GM12878 (cell line): ENCODE data around the gene CAMK2B. TPM values are rescaled to one million over a fixed set of nuclear protein-coding genes. Genes with fewer than 3 reads are reported as not detected.

Experiments
- ATAC-seq: fragments of 200-7000 bp; cut with Tn5 transposase; 3 replicates; pipeline ENCODE4 v1.9.1; 2020; ENCODE audit warnings: mild to moderate bottlenecking, moderate library complexity
- BruUV-seq: library from RNA; stranded (reverse); fragments of 400-500 nt; replicated peaks from 2 replicates; lab custom pipeline; 2021; lab: Mats Ljungman, UMichigan
- CTCF ChIA-PET: fragments of 300-600 bp; sonication (Branson Sonifier 250); formaldehyde crosslinking; extraction: SDS; loops from one replicate; lab custom pipeline; 2021; ENCODE audit warnings: inconsistent platforms; lab: Yijun Ruan, JAX
- POLR2A ChIA-PET: fragments of 350-600 bp; formaldehyde crosslinking; extraction: SDS; loops from one replicate; lab custom pipeline; 2021; ENCODE audit warnings: inconsistent platforms; lab: Charles Lee
- RAD21 ChIA-PET: fragments of 300-600 bp; sonication (Branson Sonifier 250); formaldehyde crosslinking; loops from one replicate; lab custom pipeline; 2023; ENCODE audit warnings: antibody characterized with exemption; ENCODE audit not compliant: unreplicated experiment; lab: Charles Lee
- SMC1A ChIA-PET: fragments of 300-600 bp; sonication (Branson Sonifier 250); formaldehyde crosslinking; loops from one replicate; lab custom pipeline; 2023; ENCODE audit not compliant: unreplicated experiment, uncharacterized antibody; lab: Charles Lee
- DNase-seq: peaks from one replicate; pipeline ENCODE4 v3.0.0-alpha.2; 2011; ENCODE audit warnings: low read depth, low spot score
- FAIRE-seq: peaks from 3 replicates; lab custom pipeline; 2011; peaks lifted over from hg19 to GRCh38; lab: Jason Lieb, UNC
- H2AFZ ChIP-seq: 2 replicates; pipeline ENCODE4 v1.6.0; 2011; ENCODE audit warnings: low read depth, low read length, control low read depth; ENCODE audit not compliant: control insufficient read depth
- H3K27ac ChIP-seq: 2 replicates; pipeline ENCODE4 v1.5.1; 2011; ENCODE audit warnings: control low read depth; ENCODE audit not compliant: control insufficient read depth, insufficient read depth
- H3K27me3 ChIP-seq, 2 experiments: replicated peaks in 1 of 2; 2 replicates each; pipeline versions ENCODE4 v1.6.0 to v1.6.1; 2011; ENCODE audit warnings: low read length in 1 of 2; ENCODE audit not compliant: control insufficient read depth in 2 of 2, insufficient read depth in 2 of 2
- H3K36me3 ChIP-seq, 2 experiments: 2 replicates each; pipeline ENCODE4 v1.5.1; 2011; ENCODE audit warnings: low read length in 1 of 2; ENCODE audit not compliant: control insufficient read depth in 2 of 2, insufficient read depth in 2 of 2
- H3K4me1 ChIP-seq: 2 replicates; pipeline ENCODE4 v1.6.1; 2011; ENCODE audit warnings: mild to moderate bottlenecking, low read length, moderate library complexity, mixed read lengths; ENCODE audit not compliant: control insufficient read depth, insufficient read depth
- H3K4me2 ChIP-seq: 2 replicates; pipeline ENCODE4 v1.6.0; 2011; ENCODE audit warnings: control low read depth; ENCODE audit not compliant: control insufficient read depth, insufficient read depth
- H3K4me3 ChIP-seq: fragments of 200-600 bp; sonication (generic); 2 replicates; pipeline ENCODE4 v1.5.1; 2016
- H3K79me2 ChIP-seq: 2 replicates; pipeline ENCODE4 v1.6.0; 2011; ENCODE audit warnings: low read length; ENCODE audit not compliant: control insufficient read depth, insufficient read depth
- H3K9ac ChIP-seq: 2 replicates; pipeline ENCODE4 v1.8.0; 2011; ENCODE audit warnings: low read length, control low read depth, mixed read lengths; ENCODE audit not compliant: control insufficient read depth, insufficient read depth
- H3K9me3 ChIP-seq: replicated peaks from 3 replicates; pipeline ENCODE4 v1.5.1; 2011; ENCODE audit warnings: mild to moderate bottlenecking, low read length; ENCODE audit not compliant: control insufficient read depth, insufficient read depth
- H4K20me1 ChIP-seq: 2 replicates; pipeline ENCODE4 v1.6.0; 2011; ENCODE audit not compliant: control insufficient read depth, insufficient read depth
- BCL11A ChIP-seq: IDR thresholded peaks from 2 replicates; pipeline ENCODE4 v1.6.1; 2011; ENCODE audit warnings: low read depth, low read length
- BHLHE40 ChIP-seq, 2 experiments: fragments of 450-650 bp in 1 of 2; IDR thresholded peaks; 2 replicates each; pipeline ENCODE4 v1.6.1; 2011 to 2017; ENCODE audit warnings: low read depth in 2 of 2, borderline replicate concordance in 1 of 2, improper control_type of control experiment in 1 of 2, low read length in 1 of 2, mild to moderate bottlenecking in 1 of 2
- IKZF2 ChIP-seq, 2 experiments: fragments of 450-650 bp; IDR thresholded peaks; 2 replicates each; pipeline ENCODE4 v1.6.1; 2017; ENCODE audit warnings: mild to moderate bottlenecking in 2 of 2, moderate library complexity in 2 of 2
- JUNB ChIP-seq: IDR thresholded peaks from 2 replicates; pipeline ENCODE4 v1.6.1; 2016; ENCODE audit warnings: antibody characterized with exemption, mild to moderate bottlenecking
- MTA2 ChIP-seq: fragments of 450-650 bp; IDR thresholded peaks from 2 replicates; pipeline ENCODE4 v1.6.1; 2016; ENCODE audit warnings: low read depth, mild to moderate bottlenecking, moderate library complexity
- PML ChIP-seq: IDR thresholded peaks from 2 replicates; pipeline ENCODE4 v1.6.1; 2012; ENCODE audit warnings: low read length, inconsistent platforms
- POLR2AphosphoS5 ChIP-seq: IDR thresholded peaks from 2 replicates; pipeline ENCODE4 v1.6.1; 2011; ENCODE audit warnings: mild to moderate bottlenecking, low read length, inconsistent platforms
- RB1 ChIP-seq: fragments of 450-650 bp; formaldehyde crosslinking; IDR thresholded peaks from 2 replicates; pipeline ENCODE4 v1.6.1; 2017; ENCODE audit warnings: mild to moderate bottlenecking, borderline replicate concordance
- SMC3 ChIP-seq: IDR thresholded peaks from 2 replicates; pipeline ENCODE4 v1.6.1; 2011; ENCODE audit warnings: low read length, improper control_type of control experiment, borderline replicate concordance
- SPI1 ChIP-seq: IDR thresholded peaks from 2 replicates; pipeline ENCODE4 v1.6.1; 2011; ENCODE audit warnings: low read depth, mild to moderate bottlenecking, low read length, moderate library complexity, borderline replicate concordance; ENCODE audit not compliant: insufficient read depth
- YBX1 ChIP-seq: fragments of 450-650 bp; IDR thresholded peaks from 2 replicates; pipeline ENCODE4 v1.6.1; 2016; ENCODE audit warnings: antibody characterized with exemption
- WGBS: methylation state at CpG from one replicate; pipeline ENCODE4 v1.1.6; 2016; ENCODE audit warnings: low lambda C conversion rate; ENCODE audit not compliant: insufficient replicate concordance, insufficient coverage; ENCODE audit errors: missing lambda C conversion rate; 5-methylcytosine and 5-hydroxymethylcytosine counted together
- in situ Hi-C: fragments of 300-500 bp; cut with MboI; formaldehyde crosslinking; loops from 9 replicates; pipeline ENCODE4 v1.14.3; 2018; ENCODE audit warnings: mixed read lengths
- intact Hi-C: fragments of 100-400 bp; cut with micrococcal nuclease; formaldehyde crosslinking; loops from one replicate; pipeline ENCODE4 v1.14.2; 2022; ENCODE audit not compliant: unreplicated experiment
- polyA plus RNA-seq, 11 experiments: library from polyadenylated mRNA; depleted of rRNA in 4 of 11; unstranded in 6 of 11; stranded (reverse) in 5 of 11; fragments of >200 nt; fragmentation: Nextera tagmentation in 4 of 11; fragmentation: Illumina TruSeq in 1 of 11; extraction: Ambion mirVana in 4 of 11; extraction: Trizol in 1 of 11; gene quantifications; 1 replicate in 1 of 11; 2 replicates in 10 of 11; pipeline versions ENCODE4 v1.2.1 to v1.2.3, GENCODE V29; 2011 to 2016; ENCODE audit warnings: inconsistent platforms in 2 of 11, missing spikeins in 2 of 11, low read depth in 1 of 11
- total RNA-seq, 4 experiments: library from RNA; depleted of rRNA in 3 of 4; stranded (reverse); fragments of >200 nt in 3 of 4; fragmentation: Illumina TruSeq in 1 of 4; extraction: Trizol in 1 of 4; gene quantifications; 2 replicates each; pipeline versions ENCODE4 v1.2.1 to v1.2.3, GENCODE V29; 2013 to 2021
- TF ChIP-seq, protein P1 (sequence below): fragments of 450-650 bp; IDR thresholded peaks from 2 replicates; pipeline ENCODE4 v1.6.1; 2017; ENCODE audit warnings: mild to moderate bottlenecking, moderate library complexity
- TF ChIP-seq, protein P2 (sequence below): IDR thresholded peaks from 2 replicates; pipeline ENCODE4 v1.6.1; 2012; ENCODE audit warnings: low read depth, low read length, improper control_type of control experiment

The CAMK2B gene
- total and polyA plus RNA-seq, 10 of the 15 experiments (the other 5 are each of a cell fraction or from before 2014, with no cell fraction given), result 0.06 to 0.23 (median 0.11) TPM; not detected in 5

DNA sequence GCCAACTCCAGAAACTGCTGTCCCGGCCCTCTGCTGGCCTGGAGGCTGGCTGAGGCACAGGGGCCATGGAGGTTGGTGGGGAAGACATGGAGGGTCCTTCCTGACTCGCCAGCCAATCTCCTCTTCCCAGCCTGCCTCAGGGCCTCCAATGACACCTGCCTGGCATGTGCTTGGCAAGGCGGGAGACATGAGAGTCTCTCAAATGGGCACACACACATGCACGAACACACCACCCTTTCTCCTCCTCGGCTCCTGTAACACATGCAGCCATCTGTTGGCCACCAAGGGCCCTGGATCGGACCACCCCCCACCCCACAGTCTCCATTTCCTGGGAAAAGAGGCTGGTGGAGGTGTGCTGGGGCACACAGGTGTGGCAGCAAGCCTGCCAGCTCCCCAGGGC, 68.2 kb downstream of the CAMK2B start:
- no peak for DNase-seq

DNA sequence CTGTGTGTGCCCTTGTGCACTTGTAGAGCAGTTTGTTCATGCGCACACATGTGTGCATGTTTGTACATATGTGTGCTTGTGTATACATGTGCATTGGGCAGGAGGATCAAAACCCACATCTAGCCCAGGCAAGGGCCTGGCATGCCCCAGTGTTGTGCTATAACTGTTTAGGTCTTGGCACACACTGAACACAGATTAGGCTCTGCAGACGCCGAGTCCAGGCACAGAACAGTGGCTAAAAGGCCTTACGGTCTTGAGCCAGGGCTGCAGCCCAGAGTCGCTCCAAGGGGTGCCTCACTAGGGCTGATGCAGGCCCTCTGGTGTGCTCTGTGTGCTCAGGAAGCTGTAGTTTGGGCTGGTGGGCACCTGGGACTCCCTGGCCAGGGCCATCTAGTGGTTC, 68.9 kb downstream of the CAMK2B start:
- intact Hi-C loops, result no loop called here
- RAD21 ChIA-PET, result interaction anchor here (1.8 kb wide), 1 partner anchor 237 kb away, joined by 7 read pairs; no protein-coding TSS in a partner anchor
- TF ChIP-seq RB1, result no peak
- no peak for TF ChIP-seq IKZF2 (IDR thresholded peaks at IDR 0.05)
- no peak for TF ChIP-seq SPI1
- TF ChIP-seq SMC3, result no peak
- no peak for TF ChIP-seq JUNB
- TF ChIP-seq BHLHE40 (IDR thresholded peaks at IDR 0.05; ENCODE audit: borderline replicate concordance in 1 of 2, low read depth in 2 of 2, low read length in 1 of 2), result no peak
- no peak for TF ChIP-seq BCL11A
- no peak for TF ChIP-seq YBX1
- TF ChIP-seq PML, result no peak
- TF ChIP-seq, protein P1, sequence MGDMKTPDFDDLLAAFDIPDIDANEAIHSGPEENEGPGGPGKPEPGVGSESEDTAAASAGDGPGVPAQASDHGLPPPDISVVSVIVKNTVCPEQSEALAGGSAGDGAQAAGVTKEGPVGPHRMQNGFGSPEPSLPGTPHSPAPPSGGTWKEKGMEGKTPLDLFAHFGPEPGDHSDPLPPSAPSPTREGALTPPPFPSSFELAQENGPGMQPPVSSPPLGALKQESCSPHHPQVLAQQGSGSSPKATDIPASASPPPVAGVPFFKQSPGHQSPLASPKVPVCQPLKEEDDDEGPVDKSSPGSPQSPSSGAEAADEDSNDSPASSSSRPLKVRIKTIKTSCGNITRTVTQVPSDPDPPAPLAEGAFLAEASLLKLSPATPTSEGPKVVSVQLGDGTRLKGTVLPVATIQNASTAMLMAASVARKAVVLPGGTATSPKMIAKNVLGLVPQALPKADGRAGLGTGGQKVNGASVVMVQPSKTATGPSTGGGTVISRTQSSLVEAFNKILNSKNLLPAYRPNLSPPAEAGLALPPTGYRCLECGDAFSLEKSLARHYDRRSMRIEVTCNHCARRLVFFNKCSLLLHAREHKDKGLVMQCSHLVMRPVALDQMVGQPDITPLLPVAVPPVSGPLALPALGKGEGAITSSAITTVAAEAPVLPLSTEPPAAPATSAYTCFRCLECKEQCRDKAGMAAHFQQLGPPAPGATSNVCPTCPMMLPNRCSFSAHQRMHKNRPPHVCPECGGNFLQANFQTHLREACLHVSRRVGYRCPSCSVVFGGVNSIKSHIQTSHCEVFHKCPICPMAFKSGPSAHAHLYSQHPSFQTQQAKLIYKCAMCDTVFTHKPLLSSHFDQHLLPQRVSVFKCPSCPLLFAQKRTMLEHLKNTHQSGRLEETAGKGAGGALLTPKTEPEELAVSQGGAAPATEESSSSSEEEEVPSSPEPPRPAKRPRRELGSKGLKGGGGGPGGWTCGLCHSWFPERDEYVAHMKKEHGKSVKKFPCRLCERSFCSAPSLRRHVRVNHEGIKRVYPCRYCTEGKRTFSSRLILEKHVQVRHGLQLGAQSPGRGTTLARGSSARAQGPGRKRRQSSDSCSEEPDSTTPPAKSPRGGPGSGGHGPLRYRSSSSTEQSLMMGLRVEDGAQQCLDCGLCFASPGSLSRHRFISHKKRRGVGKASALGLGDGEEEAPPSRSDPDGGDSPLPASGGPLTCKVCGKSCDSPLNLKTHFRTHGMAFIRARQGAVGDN, result no peak
- no peak for TF ChIP-seq POLR2AphosphoS5

More for the DNA sequence above, 68.2 kb downstream of the CAMK2B start:
- peaks cover 28% of the 10 kb centered on the region for H3K4me1 ChIP-seq
- no peaks in the 10 kb centered on the region for H3K79me2 ChIP-seq
- POLR2A ChIA-PET, result interaction anchor here (1.1 to 1.8 kb wide), 4 partner anchors 16 to 205 kb away, joined by 3 to 9 read pairs (median 5); no protein-coding TSS in a partner anchor
- RAD21 ChIA-PET, result interaction anchor here (0.8 to 1.9 kb wide), 6 partner anchors 9 to 237 kb away, joined by 3 to 13 read pairs (median 4); no protein-coding TSS in a partner anchor
- H3K9ac ChIP-seq, result peak overlapping the region; percentile 69
- no peak for FAIRE-seq
- H3K9me3 ChIP-seq, result no peaks in the 10 kb centered on the region
- peak overlapping the region; percentile 94 for H3K27ac ChIP-seq
- CTCF ChIA-PET, result interaction anchor here (0.9 to 1.9 kb wide), 6 partner anchors 14 to 218 kb away, joined by 3 to 10 read pairs (median 5); no protein-coding TSS in a partner anchor
- no peak for ATAC-seq
- peak overlapping the region; percentile 87 for H2AFZ ChIP-seq
- intact Hi-C loops (no loop called here), in situ Hi-C loops (no loop called here)
- no peak overlapping the region for H3K4me3 ChIP-seq
- H3K27me3 ChIP-seq, result no peaks in the 10 kb centered on the region
- WGBS, result 79% methylated on average over 6 of the region's 6 CpGs
- peak overlapping the region; percentile 52 for H3K4me2 ChIP-seq
- SMC1A ChIA-PET, result interaction anchor here (1.1 to 1.9 kb wide), 4 partner anchors 16 to 205 kb away, joined by 4 to 12 read pairs (median 6); no protein-coding TSS in a partner anchor
- H3K36me3 ChIP-seq, result no peaks in the 10 kb centered on the region
- TF ChIP-seq, protein P2, sequence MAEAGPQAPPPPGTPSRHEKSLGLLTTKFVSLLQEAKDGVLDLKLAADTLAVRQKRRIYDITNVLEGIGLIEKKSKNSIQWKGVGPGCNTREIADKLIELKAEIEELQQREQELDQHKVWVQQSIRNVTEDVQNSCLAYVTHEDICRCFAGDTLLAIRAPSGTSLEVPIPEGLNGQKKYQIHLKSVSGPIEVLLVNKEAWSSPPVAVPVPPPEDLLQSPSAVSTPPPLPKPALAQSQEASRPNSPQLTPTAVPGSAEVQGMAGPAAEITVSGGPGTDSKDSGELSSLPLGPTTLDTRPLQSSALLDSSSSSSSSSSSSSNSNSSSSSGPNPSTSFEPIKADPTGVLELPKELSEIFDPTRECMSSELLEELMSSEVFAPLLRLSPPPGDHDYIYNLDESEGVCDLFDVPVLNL, result 0 out of 2 replicates have a peak, but pooled peaks have one; percentile 5
- no peak for TF ChIP-seq MTA2
- TF ChIP-seq, all 136 proteins: peak for 1
- H4K20me1 ChIP-seq, result no peaks in the 10 kb centered on the region
- no TSS peak for BruUV-seq

More for the DNA sequence above, 68.9 kb downstream of the CAMK2B start:
- Histone ChIP-seq H3K79me2 (no peaks in the 10 kb centered on the region), H2AFZ (no peak overlapping the region), H3K9me3 (no peaks in the 10 kb centered on the region), H3K27ac (no peak overlapping the region; the same call in 1 of the 2 replicates), H3K9ac (no peak overlapping the region), H3K4me3 (no peak overlapping the region), H3K4me1 (peaks cover 28% of the 10 kb centered on the region), H4K20me1 (no peaks in the 10 kb centered on the region), H3K36me3 (no peaks in the 10 kb centered on the region), H3K27me3 (no peaks in the 10 kb centered on the region), H3K4me2 (no peak overlapping the region)
- no peak for FAIRE-seq
- SMC1A ChIA-PET, result no interaction called here
- DNase-seq, result no peak
- 83% methylated on average over 5 of the region's 5 CpGs for WGBS
- CTCF ChIA-PET, result no interaction called here
- no peak for ATAC-seq
- POLR2A ChIA-PET, result no interaction called here
- in situ Hi-C loops, result no loop called here
- BruUV-seq, result no TSS peak
